PC-3 (cell line): Measurements from ENCODE around the gene TRIM60. TPM values are rescaled to one million over a fixed set of nuclear protein-coding genes. Genes with fewer than 3 reads are reported as not detected.
"Not testable (repeated sequence)": the region's sequence is repeated elsewhere in the genome, so short reads cannot be mapped to it uniquely, and the experiment has no call there.

Experiments
- ATAC-seq: fragments of 200-7000 bp; cut with Tn5 transposase; 2 replicates; pipeline ENCODE4 v1.9.1; 2020; ENCODE audit warnings: mild to moderate bottlenecking, moderate library complexity
- BruUV-seq: library from RNA; stranded (reverse); fragments of 400-500 nt; replicated peaks from 2 replicates; lab custom pipeline; 2021; lab: Mats Ljungman, UMichigan
- CTCF ChIA-PET: fragments of 300-600 bp; sonication (Branson Sonifier 250); formaldehyde crosslinking; loops from one replicate; lab custom pipeline; 2022; ENCODE audit warnings: antibody characterized with exemption; lab: Charles Lee
- POLR2A ChIA-PET: fragments of 300-600 bp; sonication (Branson Sonifier 250); formaldehyde crosslinking; loops from one replicate; lab custom pipeline; 2022; ENCODE audit warnings: antibody characterized with exemption; ENCODE audit not compliant: unreplicated experiment; lab: Charles Lee
- DNase-seq: peaks from one replicate; pipeline ENCODE4 v3.0.0-alpha.2; 2015
- H2AFZ ChIP-seq: fragments of 300-600 bp; sonication (generic); 2 replicates; pipeline ENCODE4 v1.6.0; 2016; ENCODE audit warnings: antibody characterized with exemption, low read length
- H3F3A ChIP-seq: fragments of 300-600 bp; sonication (generic); one replicate; pipeline ENCODE4 v1.6.0; 2017; ENCODE audit warnings: antibody characterized with exemption, low read length, control low read depth, mild to moderate bottlenecking; ENCODE audit not compliant: unreplicated experiment
- H3K27ac ChIP-seq: fragments of 300-600 bp; sonication (generic); 2 replicates; pipeline ENCODE4 v1.5.1; 2016; ENCODE audit warnings: mild to moderate bottlenecking, low read length
- H3K27me3 ChIP-seq: fragments of 300-600 bp; sonication (generic); 2 replicates; pipeline ENCODE4 v1.6.1; 2016; ENCODE audit warnings: low read length, mixed read lengths
- H3K36me3 ChIP-seq: fragments of 300-600 bp; sonication (generic); 2 replicates; pipeline ENCODE4 v1.6.1; 2016; ENCODE audit warnings: low read depth, mixed run types, low read length, mixed read lengths
- H3K4me1 ChIP-seq: fragments of 300-600 bp; sonication (generic); 2 replicates; pipeline ENCODE4 v1.5.1; 2016; ENCODE audit warnings: low read length; ENCODE audit not compliant: insufficient read depth
- H3K4me2 ChIP-seq: fragments of 300-600 bp; sonication (generic); 2 replicates; pipeline ENCODE4 v1.6.0; 2016; ENCODE audit warnings: low read length
- H3K4me3 ChIP-seq: fragments of 300-600 bp; sonication (generic); 2 replicates; pipeline ENCODE4 v1.5.1; 2016; ENCODE audit warnings: mild to moderate bottlenecking, low read length, mixed read lengths
- H3K79me2 ChIP-seq: fragments of 300-600 bp; sonication (generic); 2 replicates; pipeline ENCODE4 v1.6.1; 2017; ENCODE audit warnings: low read length, mixed read lengths
- H3K9ac ChIP-seq: fragments of 300-600 bp; sonication (generic); 2 replicates; pipeline ENCODE4 v1.6.0; 2016; ENCODE audit warnings: mild to moderate bottlenecking, low read length
- H3K9me2 ChIP-seq: fragments of 300-600 bp; sonication (generic); replicated peaks from 2 replicates; pipeline ENCODE4 v1.6.1; 2016; ENCODE audit warnings: mixed run types, low read length, mixed read lengths
- H3K9me3 ChIP-seq: fragments of 300-600 bp; sonication (generic); 2 replicates; pipeline ENCODE4 v1.6.1; 2016; ENCODE audit warnings: low read length, mixed read lengths
- H4K20me1 ChIP-seq: fragments of 300-600 bp; sonication (generic); 2 replicates; pipeline ENCODE4 v1.6.1; 2016; ENCODE audit warnings: low read length, mixed read lengths
- EZH2 ChIP-seq: fragments of 300-600 bp; sonication (generic); IDR thresholded peaks from one replicate; pipeline ENCODE4 v1.6.1; 2017; ENCODE audit warnings: antibody characterized with exemption, mild to moderate bottlenecking, low read length; ENCODE audit not compliant: unreplicated experiment
- EZH2phosphoT487 ChIP-seq: fragments of 300-600 bp; sonication (generic); IDR thresholded peaks from 2 replicates; pipeline ENCODE4 v1.6.1; 2018; ENCODE audit warnings: mild to moderate bottlenecking, antibody characterized with exemption, low read length, borderline replicate concordance
- intact Hi-C: fragments of 100-400 bp; cut with micrococcal nuclease; formaldehyde crosslinking; loops from 2 replicates; pipeline ENCODE4 v1.9.0; 2023
- total RNA-seq: library from RNA; depleted of rRNA; stranded (reverse); fragments of >200 nt; gene quantifications from 2 replicates; pipeline ENCODE4 v1.2.3, GENCODE V29; 2014
- TF ChIP-seq, protein P1 (sequence below): fragments of 300-600 bp; sonication (generic); conservative IDR thresholded peaks from 2 replicates; pipeline ENCODE4 v1.5.1; 2017; ENCODE audit warnings: antibody characterized with exemption, low read depth, mild to moderate bottlenecking, low read length

Gene TRIM60
- total RNA-seq, 1 experiment from 2014 or later: not detected

DNA sequence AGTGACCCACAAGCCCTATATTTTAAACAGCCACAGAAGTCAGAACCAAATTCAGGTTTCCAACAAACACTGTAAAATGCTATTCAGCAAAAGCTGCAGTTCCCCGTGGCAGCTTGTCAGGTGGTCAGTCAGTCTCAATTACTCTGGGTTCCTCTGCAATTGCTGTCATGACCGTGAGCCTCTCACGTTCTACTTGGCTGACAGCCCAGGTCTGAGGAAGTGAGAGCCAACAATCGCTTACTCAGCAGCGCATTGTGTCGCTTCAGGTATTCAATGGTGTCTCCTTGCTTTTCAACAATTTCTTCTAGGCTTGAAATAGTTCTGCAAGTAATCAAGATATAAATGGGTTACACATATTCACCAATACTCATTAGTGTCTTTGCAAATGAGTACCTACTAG lies 47.7 kb downstream of the TRIM60 start:
- H3K36me3 ChIP-seq: no peaks in the 10 kb centered on the region
- no peak overlapping the region for H2AFZ ChIP-seq
- H3K79me2 ChIP-seq: no peaks in the 10 kb centered on the region
- no peak overlapping the region for H3K27ac ChIP-seq
- no peak overlapping the region for H3K4me2 ChIP-seq
- H3F3A ChIP-seq: no peaks in the 10 kb centered on the region
- no peak overlapping the region for H3K9ac ChIP-seq
- no peaks in the 10 kb centered on the region for H3K27me3 ChIP-seq
- TF ChIP-seq EZH2phosphoT487 (no peak), EZH2 (no peak)
- TF ChIP-seq, protein P1, sequence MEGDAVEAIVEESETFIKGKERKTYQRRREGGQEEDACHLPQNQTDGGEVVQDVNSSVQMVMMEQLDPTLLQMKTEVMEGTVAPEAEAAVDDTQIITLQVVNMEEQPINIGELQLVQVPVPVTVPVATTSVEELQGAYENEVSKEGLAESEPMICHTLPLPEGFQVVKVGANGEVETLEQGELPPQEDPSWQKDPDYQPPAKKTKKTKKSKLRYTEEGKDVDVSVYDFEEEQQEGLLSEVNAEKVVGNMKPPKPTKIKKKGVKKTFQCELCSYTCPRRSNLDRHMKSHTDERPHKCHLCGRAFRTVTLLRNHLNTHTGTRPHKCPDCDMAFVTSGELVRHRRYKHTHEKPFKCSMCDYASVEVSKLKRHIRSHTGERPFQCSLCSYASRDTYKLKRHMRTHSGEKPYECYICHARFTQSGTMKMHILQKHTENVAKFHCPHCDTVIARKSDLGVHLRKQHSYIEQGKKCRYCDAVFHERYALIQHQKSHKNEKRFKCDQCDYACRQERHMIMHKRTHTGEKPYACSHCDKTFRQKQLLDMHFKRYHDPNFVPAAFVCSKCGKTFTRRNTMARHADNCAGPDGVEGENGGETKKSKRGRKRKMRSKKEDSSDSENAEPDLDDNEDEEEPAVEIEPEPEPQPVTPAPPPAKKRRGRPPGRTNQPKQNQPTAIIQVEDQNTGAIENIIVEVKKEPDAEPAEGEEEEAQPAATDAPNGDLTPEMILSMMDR: no peak
- DNase-seq: peak; percentile 31
- intact Hi-C loops: no loop called here
- H3K4me3 ChIP-seq: no peak overlapping the region
- ATAC-seq: peak; percentile 54
- no TSS peak for BruUV-seq
- H4K20me1 ChIP-seq: no peaks in the 10 kb centered on the region
- H3K9me2 ChIP-seq: no peaks in the 10 kb centered on the region
- ChIA-PET CTCF (no interaction called here), POLR2A (no interaction called here)
- no peaks in the 10 kb centered on the region for H3K4me1 ChIP-seq
- no peaks in the 10 kb centered on the region for H3K9me3 ChIP-seq

DNA sequence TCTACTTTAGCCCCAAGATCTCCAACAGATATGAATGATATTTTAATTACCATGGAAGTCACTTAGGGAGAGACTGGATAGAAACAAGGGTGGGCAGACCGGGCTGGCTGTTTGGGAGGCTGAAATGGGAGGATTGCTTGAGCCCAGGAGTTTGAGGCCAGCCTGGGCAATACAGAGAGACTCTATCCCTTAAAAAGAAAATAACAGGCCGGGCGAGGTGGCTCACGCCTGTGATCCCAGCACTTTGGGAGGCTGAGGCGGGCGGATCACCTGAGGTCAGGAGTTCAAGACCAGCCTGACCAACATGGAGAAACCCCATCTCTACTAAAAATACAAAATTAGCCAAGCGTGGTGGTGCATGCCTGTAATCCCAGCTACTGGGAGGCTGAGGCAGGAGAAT lies 53.0 kb downstream of the TRIM60 start:
- H3K4me1 ChIP-seq, H3K4me3 ChIP-seq, H4K20me1 ChIP-seq, ATAC-seq, H3K9me2 ChIP-seq, H3K79me2 ChIP-seq, H2AFZ ChIP-seq, H3K9me3 ChIP-seq, H3F3A ChIP-seq, H3K27ac ChIP-seq, H3K4me2 ChIP-seq, DNase-seq, H3K27me3 ChIP-seq, BruUV-seq, POLR2A ChIA-PET, intact Hi-C loops, H3K9ac ChIP-seq, CTCF ChIA-PET, H3K36me3 ChIP-seq: not testable (repeated sequence)

DNA sequence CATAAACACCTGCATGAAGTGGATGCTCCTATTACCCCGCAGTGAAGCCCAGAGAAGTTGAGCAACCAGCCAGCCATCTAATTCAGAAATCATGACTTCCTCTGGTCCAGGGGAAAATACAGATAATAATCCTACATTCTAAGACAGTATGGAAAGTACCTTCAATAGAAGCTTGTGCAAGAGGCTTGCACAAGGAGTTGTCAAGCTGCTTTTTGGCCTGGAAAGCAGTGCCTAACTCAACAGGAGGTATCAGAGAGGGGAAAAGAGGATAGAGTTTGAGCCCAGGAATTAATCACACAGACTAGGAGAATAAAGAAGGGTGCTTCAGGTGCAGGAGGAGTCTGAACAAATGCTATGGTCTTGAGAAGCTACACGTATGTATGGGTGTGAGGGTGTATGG lies 54.1 kb downstream of the TRIM60 start:
- no peaks in the 10 kb centered on the region for H3K4me1 ChIP-seq
- no peak overlapping the region for H3K27ac ChIP-seq
- no peak overlapping the region for H2AFZ ChIP-seq
- H3K4me3 ChIP-seq: no peak overlapping the region
- TF ChIP-seq, protein P1: no peak
- H3K36me3 ChIP-seq: no peaks in the 10 kb centered on the region
- no peaks in the 10 kb centered on the region for H3K27me3 ChIP-seq
- no peaks in the 10 kb centered on the region for H3K79me2 ChIP-seq
- ChIA-PET POLR2A (no interaction called here), CTCF (no interaction called here)
- no peaks in the 10 kb centered on the region for H3K9me3 ChIP-seq
- no peaks in the 10 kb centered on the region for H3F3A ChIP-seq
- H3K9ac ChIP-seq: no peak overlapping the region
- H3K4me2 ChIP-seq: no peak overlapping the region
- no TSS peak for BruUV-seq
- DNase-seq (no peak), ATAC-seq (no peak)
- intact Hi-C loops: no loop called here
- no peaks in the 10 kb centered on the region for H3K9me2 ChIP-seq
- H4K20me1 ChIP-seq: no peaks in the 10 kb centered on the region
